Measurements from ENCODE around the gene CACNG7. TPM values are rescaled to one million over a fixed set of nuclear protein-coding genes. Genes with fewer than 3 reads are reported as not detected.

Gene CACNG7
- total and polyA plus RNA-seq, 2 donors: 0.09 to 0.26 TPM

GRCh38 chr19:53872762-53873161, 36.3 kb upstream of the CACNG7 start:
- H3K4me1 ChIP-seq (ENCODE audit: insufficient read depth): no peaks in the 10 kb centered on the region
- no peak overlapping the region for H3K27ac ChIP-seq (ENCODE audit: low read depth)
- 67% methylated on average over 6 of the region's 6 CpGs for WGBS
- H3K36me3 ChIP-seq (ENCODE audit: insufficient read depth): peaks cover 2% of the 10 kb centered on the region
- H3K4me3 ChIP-seq (ENCODE audit: low read depth, low read length): no peak overlapping the region
- DNase-seq (ENCODE audit: extremely low spot score): no peak

- Histone ChIP-seq H3K27ac (ENCODE audit: low read depth) (no peak overlapping the region), H3K36me3 (ENCODE audit: insufficient read depth) (peaks cover 2% of the 10 kb centered on the region), H3K4me3 (ENCODE audit: low read depth, low read length) (no peak overlapping the region), H3K4me1 (ENCODE audit: insufficient read depth) (no peaks in the 10 kb centered on the region)
- WGBS: 90% methylated on average over 51 of the region's 51 CpGs
- no peak for DNase-seq (ENCODE audit: extremely low spot score)
Measured at GRCh38 chr19:53873773-53874605, 35.1 kb upstream of the CACNG7 start.

- 72% methylated on average over 6 of the region's 6 CpGs for WGBS
- H3K27ac ChIP-seq (ENCODE audit: low read depth): no peak overlapping the region
- H3K4me1 ChIP-seq (ENCODE audit: insufficient read depth): no peaks in the 10 kb centered on the region
- DNase-seq (ENCODE audit: extremely low spot score): no peak
- no peak overlapping the region for H3K4me3 ChIP-seq (ENCODE audit: low read depth, low read length)
- peaks cover 2% of the 10 kb centered on the region for H3K36me3 ChIP-seq (ENCODE audit: insufficient read depth)
Measured at GRCh38 chr19:53874606-53874990, 34.5 kb upstream of the CACNG7 start.

GRCh38 chr19:53875602-53876325, 33.3 kb upstream of the CACNG7 start:
- no peaks in the 10 kb centered on the region for H3K4me1 ChIP-seq (ENCODE audit: insufficient read depth)
- peaks cover 2% of the 10 kb centered on the region for H3K36me3 ChIP-seq (ENCODE audit: insufficient read depth)
- WGBS: 74% methylated on average over 17 of the region's 17 CpGs
- no peak for DNase-seq (ENCODE audit: extremely low spot score)
- no peak overlapping the region for H3K4me3 ChIP-seq (ENCODE audit: low read depth, low read length)
- H3K27ac ChIP-seq (ENCODE audit: low read depth): no peak overlapping the region

- Histone ChIP-seq H3K27ac (ENCODE audit: low read depth) (no peak overlapping the region), H3K4me3 (ENCODE audit: low read depth, low read length) (no peak overlapping the region), H3K4me1 (ENCODE audit: insufficient read depth) (no peaks in the 10 kb centered on the region), H3K36me3 (ENCODE audit: insufficient read depth) (peaks cover 2% of the 10 kb centered on the region)
- DNase-seq (ENCODE audit: extremely low spot score): no peak
- WGBS: 75% methylated on average over 6 of the region's 6 CpGs
Measured at GRCh38 chr19:53876651-53877224, 32.3 kb upstream of the CACNG7 start.

- peaks cover 2% of the 10 kb centered on the region for H3K36me3 ChIP-seq (ENCODE audit: insufficient read depth)
- no peaks in the 10 kb centered on the region for H3K4me1 ChIP-seq (ENCODE audit: insufficient read depth)
- WGBS: 59% methylated on average over 10 of the region's 10 CpGs
- H3K27ac ChIP-seq (ENCODE audit: low read depth): no peak overlapping the region
- DNase-seq (ENCODE audit: extremely low spot score): no peak
- H3K4me3 ChIP-seq (ENCODE audit: low read depth, low read length): no peak overlapping the region
Measured at GRCh38 chr19:53877361-53877766, 31.7 kb upstream of the CACNG7 start.

GRCh38 chr19:53878776-53879139, 30.3 kb upstream of the CACNG7 start:
- H3K4me1 ChIP-seq (ENCODE audit: insufficient read depth): no peaks in the 10 kb centered on the region
- no peaks in the 10 kb centered on the region for H3K36me3 ChIP-seq (ENCODE audit: insufficient read depth)
- H3K27ac ChIP-seq (ENCODE audit: low read depth): no peak overlapping the region
- peak overlapping the region; percentile 18 for H3K4me3 ChIP-seq (ENCODE audit: low read depth, low read length)
- 26% methylated on average over 12 of the region's 12 CpGs for WGBS
- no peak for DNase-seq (ENCODE audit: extremely low spot score)

- peak overlapping the region; percentile 18 for H3K4me3 ChIP-seq (ENCODE audit: low read depth, low read length)
- peak; percentile 83 for DNase-seq (ENCODE audit: extremely low spot score)
- no peaks in the 10 kb centered on the region for H3K4me1 ChIP-seq (ENCODE audit: insufficient read depth)
- no peak overlapping the region for H3K27ac ChIP-seq (ENCODE audit: low read depth)
- no peaks in the 10 kb centered on the region for H3K36me3 ChIP-seq (ENCODE audit: insufficient read depth)
- WGBS: under 1% methylated on average over 51 of the region's 51 CpGs
Measured at GRCh38 chr19:53879140-53880081, 29.7 kb upstream of the CACNG7 start.

- Histone ChIP-seq H3K4me1 (ENCODE audit: insufficient read depth) (no peaks in the 10 kb centered on the region), H3K36me3 (ENCODE audit: insufficient read depth) (no peaks in the 10 kb centered on the region), H3K27ac (ENCODE audit: low read depth) (no peak overlapping the region), H3K4me3 (ENCODE audit: low read depth, low read length) (no peak overlapping the region)
- WGBS: 33% methylated on average over 6 of the region's 6 CpGs
- DNase-seq (ENCODE audit: extremely low spot score): no peak
Measured at GRCh38 chr19:53880711-53881481, 28.2 kb upstream of the CACNG7 start.

- H3K4me3 ChIP-seq (ENCODE audit: low read depth, low read length): peak within 1 kb of the TSS; percentile 27
- H3K27ac ChIP-seq (ENCODE audit: low read depth): no peak within 1 kb of the TSS
- DNase-seq (ENCODE audit: extremely low spot score): no peak
- no peaks in the 10 kb centered on the region for H3K36me3 ChIP-seq (ENCODE audit: insufficient read depth)
- no peaks in the 10 kb centered on the region for H3K4me1 ChIP-seq (ENCODE audit: insufficient read depth)
- WGBS: 2% methylated on average over 49 of the region's 49 CpGs
Measured at GRCh38 chr19:53881482-53882390, 27.3 kb upstream of the CACNG7 start, which contains the start of gene PRKCG. PRKCG (plus strand) TSS chr19:53882197; CDS start chr19:53882495, 298 bp downstream.

GRCh38 chr19:53882391-53883050, 26.6 kb upstream of the CACNG7 start:
- H3K36me3 ChIP-seq (ENCODE audit: insufficient read depth): no peaks in the 10 kb centered on the region
- no peak for DNase-seq (ENCODE audit: extremely low spot score)
- H3K4me3 ChIP-seq (ENCODE audit: low read depth, low read length): no peak overlapping the region
- 3% methylated on average over 18 of the region's 18 CpGs for WGBS
- H3K27ac ChIP-seq (ENCODE audit: low read depth): no peak overlapping the region
- no peaks in the 10 kb centered on the region for H3K4me1 ChIP-seq (ENCODE audit: insufficient read depth)
